Measurements from ENCODE around the gene EPHB1.

GRCh38 chr3:134985864-134986715 is 191.0 kb downstream of the EPHB1 start:
- TF ChIP-seq POLR2A (IDR thresholded peaks at IDR 0.05; ENCODE audit: low read depth, low read length) (no peak), TAF1 (IDR thresholded peaks at IDR 0.05; ENCODE audit: low read depth, low read length) (no peak), POLR2AphosphoS5 (IDR thresholded peaks at IDR 0.05; ENCODE audit: low read depth, low read length) (no peak)

All from GM12891 (cell line).